Nasal cavity respiratory epithelium epithelial cell of viscerocranial mucosa (primary cell): Measurements from ENCODE around the gene RIMS3. TPM values are rescaled to one million over a fixed set of nuclear protein-coding genes. Genes with fewer than 3 reads are reported as not detected.

Source experiments
- total RNA-seq: library from RNA; depleted of rRNA; stranded (reverse); fragments of >200 nt; gene quantifications from 2 replicates; pipeline ENCODE4 v1.2.3, GENCODE V29; 2014

The RIMS3 gene
- 0.68 and 2.7 TPM in 2 replicates for total RNA-seq

GRCh38 chr1:40665335-40666171 lies at the start of gene RIMS3:
RIMS3 (minus strand) TSS chr1:40665682; CDS start chr1:40641925, 23,757 bp downstream.

GRCh38 chr1:40691538-40692428 lies 26.3 kb upstream of the RIMS3 start, which contains the start of gene NFYC:
NFYC (plus strand) TSS chr1:40691704; CDS start chr1:40738844, 47,140 bp downstream.

Other genes with a start within 250 kb of the RIMS3 start
- 4.4 and 5.2 TPM in 2 replicates for gene ZFP69B, start 215.2 kb downstream of the RIMS3 start, total RNA-seq
- 2.4 and 4.6 TPM in 2 replicates for gene ZFP69, start 188.4 kb downstream of the RIMS3 start, total RNA-seq
- 4.8 and 8.0 TPM in 2 replicates for gene EXO5, start 156.9 kb downstream of the RIMS3 start, total RNA-seq
- gene ZNF684, start 134.0 kb downstream of the RIMS3 start, total RNA-seq, result 1.8 and 2.1 TPM in 2 replicates
- gene NFYC, start 26.0 kb upstream of the RIMS3 start, total RNA-seq, result 25.3 and 38.5 TPM in 2 replicates
- under 0.01 and 0.07 TPM in 2 replicates for gene KCNQ4, start 118.1 kb upstream of the RIMS3 start, total RNA-seq
- gene CITED4, start 196.7 kb upstream of the RIMS3 start, total RNA-seq, result 11.3 and 18.4 TPM in 2 replicates